Stimulated activated CD4-positive, alpha-beta T cell treated with anti-CD3 and anti-CD28 coated beads, Interleukin-12 subunit alpha, Interleukin-12 subunit beta, amount 100 ng/mL, for 24 hours (primary cell): Measurements from ENCODE around the gene HHIPL1.

Experiments
- DNase-seq, 2 experiments: peaks; one replicate each; pipeline ENCODE4 v3.0.0-alpha.2; 2020; ENCODE audit warnings: low read depth in 2 of 2

Gene HHIPL1

GRCh38 chr14:99675382-99675835, 30.5 kb downstream of the HHIPL1 start:
- no peak for DNase-seq

GRCh38 chr14:99675951-99676350, 31.0 kb downstream of the HHIPL1 start:
- no peak for DNase-seq

DNA sequence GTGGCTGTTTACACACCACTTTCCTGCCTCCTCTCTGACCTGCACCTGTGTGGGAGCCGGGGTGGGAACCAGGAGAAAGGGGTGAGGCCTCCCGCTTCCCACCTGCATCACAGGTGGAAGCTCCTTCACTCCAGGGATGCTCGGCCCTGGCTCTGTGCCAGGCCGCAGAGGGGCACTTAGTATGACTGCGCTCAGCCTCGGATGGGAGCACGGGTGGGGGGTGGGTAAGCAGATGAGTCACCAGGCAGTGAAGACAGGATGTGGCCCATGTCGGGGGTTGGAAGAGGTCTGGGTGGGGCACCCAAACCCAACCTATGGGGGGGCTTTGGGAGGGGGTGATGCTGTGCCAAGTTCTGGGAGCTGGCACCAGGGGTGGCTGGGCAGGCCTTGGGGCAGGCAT, 31.7 kb downstream of the HHIPL1 start:
- no peak for DNase-seq

DNA sequence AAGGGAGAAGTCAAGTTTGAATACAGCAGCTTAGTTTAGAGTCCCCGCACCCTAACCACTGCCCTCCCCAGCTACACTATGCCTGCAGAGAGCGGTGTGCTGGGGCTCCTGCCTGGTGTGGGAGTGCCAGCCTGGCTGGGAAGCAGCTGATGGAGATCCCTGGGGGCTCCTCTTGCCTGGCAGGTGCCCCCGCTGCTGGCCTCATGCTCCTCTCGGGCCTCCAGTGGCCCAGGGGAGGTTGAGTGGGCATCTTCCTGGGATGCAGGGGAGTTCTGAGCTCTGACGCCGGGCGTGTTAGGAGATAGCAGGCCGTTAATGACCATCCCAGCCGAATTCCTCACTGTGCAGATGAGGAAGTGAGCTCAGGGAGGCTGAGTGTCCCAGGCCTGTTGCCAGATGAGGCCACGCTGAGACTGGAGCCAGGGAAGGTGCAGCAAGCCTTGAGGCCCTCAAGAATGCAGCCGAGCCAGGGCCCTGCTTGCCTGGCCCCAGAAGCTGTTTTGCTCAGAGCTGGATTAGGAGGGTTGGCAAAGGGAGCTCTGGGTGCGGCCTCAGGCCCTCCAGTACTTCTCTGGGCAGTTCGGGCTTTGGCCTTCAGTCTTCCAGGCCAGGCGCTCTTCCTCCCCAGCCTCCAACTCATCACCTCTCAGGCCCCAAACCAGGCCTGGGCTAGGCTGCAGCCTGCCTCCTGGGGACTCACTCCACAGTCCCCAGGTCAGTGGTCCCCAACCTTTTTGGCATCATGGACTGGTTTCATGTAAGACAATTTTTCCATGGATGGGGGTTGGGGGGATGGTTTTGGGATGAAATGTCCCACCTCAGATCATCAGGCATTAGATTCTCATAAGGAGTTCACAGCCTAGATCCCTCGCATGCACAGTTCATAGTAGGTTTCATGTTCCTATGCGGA, 32.6 kb downstream of the HHIPL1 start:
- DNase-seq, result no peak

GRCh38 chr14:99678198-99678597, 33.3 kb downstream of the HHIPL1 start:
- no peak for DNase-seq

- DNase-seq, result no peak
Observed at GRCh38 chr14:99679111-99679510, 34.2 kb downstream of the HHIPL1 start.

DNA sequence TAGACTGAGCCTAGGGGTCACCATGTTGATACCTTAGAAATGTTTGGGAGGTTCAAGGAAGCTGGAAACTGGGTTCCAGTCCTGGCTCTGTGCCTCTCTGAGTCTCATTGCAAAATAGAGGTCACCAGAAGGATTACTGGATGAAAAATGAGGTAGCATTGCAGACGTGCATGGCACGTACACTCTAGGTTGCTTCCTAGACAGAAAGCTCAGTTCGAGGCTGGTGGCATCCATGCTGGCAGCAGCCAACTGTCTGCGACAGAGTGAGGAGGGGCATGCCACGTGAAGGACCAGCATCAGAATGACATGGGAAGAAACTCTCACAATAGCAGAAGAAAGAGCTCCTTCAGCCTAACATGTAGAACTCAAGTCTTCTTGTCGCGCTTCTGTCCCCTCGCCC, 34.6 kb downstream of the HHIPL1 start:
- DNase-seq, result no peak

GRCh38 chr14:99679996-99680395, 35.1 kb downstream of the HHIPL1 start:
- DNase-seq, result no peak

GRCh38 chr14:99681101-99681831, 36.3 kb downstream of the HHIPL1 start:
- no peak for DNase-seq

DNA sequence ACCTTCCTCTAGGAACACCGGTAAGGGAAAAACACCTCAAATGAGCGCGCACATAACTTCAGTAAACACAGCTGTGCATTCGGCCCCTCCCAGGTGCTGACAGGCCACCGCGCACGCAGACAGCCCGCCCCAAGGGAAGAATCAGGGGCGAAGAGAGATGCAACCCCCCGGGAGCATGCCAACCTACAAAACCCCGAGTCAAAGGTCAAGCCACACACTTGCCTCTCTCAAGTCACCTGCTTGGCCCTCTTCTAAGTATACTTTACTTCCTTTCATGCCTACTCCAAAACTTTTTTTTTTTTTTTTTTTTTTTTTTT, 36.9 kb downstream of the HHIPL1 start:
- DNase-seq, result no peak

DNA sequence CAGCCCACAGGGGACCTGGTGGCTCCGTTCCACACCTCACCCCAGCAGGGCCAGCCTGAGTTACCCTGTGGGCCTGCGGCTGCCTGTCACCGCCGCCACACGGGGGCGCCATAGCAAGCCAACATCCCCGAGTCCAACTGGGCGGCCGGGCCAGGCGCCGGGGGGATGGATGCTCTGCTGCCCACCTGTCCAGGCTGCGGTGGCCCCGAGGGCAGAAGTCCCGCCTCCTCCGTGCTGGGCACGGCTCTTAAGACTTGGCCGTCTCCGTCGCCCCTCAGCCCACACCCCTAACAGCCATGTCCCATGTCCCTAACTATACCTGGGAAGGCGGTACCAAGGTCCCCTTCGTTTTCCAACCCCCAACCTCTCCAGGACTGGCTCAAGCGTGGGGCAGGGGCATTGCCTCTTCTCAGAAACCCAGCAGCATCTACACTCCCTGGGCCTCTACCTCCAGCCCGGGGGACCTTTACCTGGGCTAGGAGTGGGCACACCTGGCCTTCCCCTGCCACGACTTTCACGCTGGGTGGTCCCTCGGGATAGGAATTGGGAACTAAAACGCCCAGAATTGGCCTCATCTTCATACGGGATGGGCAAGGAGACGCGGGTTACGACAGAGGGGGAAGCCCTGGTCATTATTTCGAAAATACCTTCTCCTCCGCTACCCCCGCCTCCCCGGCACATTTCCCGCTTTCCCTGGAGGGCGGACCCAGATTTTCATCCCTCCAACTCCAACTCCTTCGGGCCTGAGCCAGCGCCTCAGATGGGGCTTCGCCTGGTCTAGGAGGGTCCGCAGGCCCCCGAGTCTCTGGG, 38.1 kb downstream of the HHIPL1 start:
- DNase-seq, result peak; percentile 60 to 79

DNA sequence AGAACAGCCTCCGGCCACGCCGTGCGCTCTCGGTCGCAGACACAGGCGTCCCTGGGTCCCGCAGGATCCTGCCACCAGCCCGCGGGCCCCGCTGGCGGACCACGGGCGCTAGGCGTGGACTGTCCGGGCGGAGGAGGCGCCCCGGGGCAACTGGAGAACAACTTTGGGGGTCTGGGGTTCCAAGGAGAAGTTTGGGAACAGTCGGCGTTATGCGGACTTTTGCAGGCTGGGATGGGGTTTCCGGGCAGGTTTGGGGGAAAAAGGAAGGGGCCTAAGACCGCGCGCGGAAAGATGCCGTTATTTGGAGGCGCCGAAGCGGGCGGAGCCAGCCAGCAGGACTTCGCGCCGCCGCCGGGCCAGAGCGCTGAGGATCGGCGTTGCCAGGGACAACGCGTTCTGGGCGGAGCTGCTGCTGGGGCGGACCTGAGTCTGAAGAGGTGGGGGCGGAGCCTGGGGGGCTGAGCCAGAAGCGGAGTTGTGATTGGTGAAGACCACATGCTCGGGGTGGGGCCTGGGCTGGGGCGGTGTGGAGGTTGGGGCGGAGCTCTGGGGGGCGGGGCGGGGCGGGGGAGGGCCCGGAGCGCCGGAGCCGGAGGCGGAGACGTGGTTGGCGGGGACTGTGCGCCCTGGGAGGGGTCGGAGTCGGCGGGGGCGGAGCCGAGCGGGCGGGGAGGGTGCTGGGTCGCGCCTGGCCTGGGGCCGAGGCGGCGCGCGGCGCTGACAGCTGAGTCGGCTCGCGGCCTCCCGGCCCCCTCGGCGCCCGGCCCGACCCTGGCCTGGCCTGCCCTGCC, 38.9 kb downstream of the HHIPL1 start, which contains the start of gene CYP46A1:
CYP46A1 (plus strand) TSS at position 680 of the 791 bp plus-strand sequence. CDS start 120 bp downstream, outside the sequence.
- peak; percentile 99 for DNase-seq

GRCh38 chr14:99684410-99684934, 39.5 kb downstream of the HHIPL1 start:
- DNase-seq, result no peak

GRCh38 chr14:99685151-99685591, 40.2 kb downstream of the HHIPL1 start:
- DNase-seq, result no peak

- DNase-seq, result no peak
Observed at GRCh38 chr14:99685596-99685995, 40.7 kb downstream of the HHIPL1 start.

DNA sequence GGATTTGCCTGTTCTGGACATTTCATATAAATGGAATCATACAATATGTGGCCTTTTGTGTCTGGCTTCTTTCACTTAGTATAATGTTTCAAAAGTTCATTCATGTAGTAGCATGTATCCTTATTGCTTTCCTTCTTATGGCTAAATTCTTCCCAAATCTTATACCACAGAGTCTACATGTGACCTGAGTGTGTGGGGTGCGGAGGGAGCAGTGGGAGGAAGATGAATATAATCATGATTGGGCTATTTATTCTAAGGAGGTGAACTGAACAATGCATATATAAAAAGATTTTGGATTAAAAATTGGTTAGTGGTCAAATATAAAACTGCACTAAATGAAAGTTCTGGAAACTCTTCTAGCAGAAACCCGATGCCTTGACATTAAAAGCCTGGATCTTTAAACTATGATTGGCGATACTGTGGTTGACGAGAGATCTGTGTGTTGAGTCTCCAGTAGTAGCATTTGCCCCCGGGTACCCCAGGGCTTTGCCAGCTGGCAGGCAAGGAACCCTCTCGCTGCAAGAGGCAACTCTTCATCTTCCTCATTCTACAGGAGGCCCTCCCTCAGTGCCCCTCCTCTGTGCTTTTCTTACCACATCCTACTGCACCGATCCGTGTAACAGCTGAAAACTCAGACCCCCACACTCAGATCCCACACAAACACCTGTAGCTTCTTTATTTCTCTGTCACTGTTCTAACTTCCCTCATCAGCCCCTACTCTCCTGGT, 41.8 kb downstream of the HHIPL1 start:
- DNase-seq, result no peak

DNA sequence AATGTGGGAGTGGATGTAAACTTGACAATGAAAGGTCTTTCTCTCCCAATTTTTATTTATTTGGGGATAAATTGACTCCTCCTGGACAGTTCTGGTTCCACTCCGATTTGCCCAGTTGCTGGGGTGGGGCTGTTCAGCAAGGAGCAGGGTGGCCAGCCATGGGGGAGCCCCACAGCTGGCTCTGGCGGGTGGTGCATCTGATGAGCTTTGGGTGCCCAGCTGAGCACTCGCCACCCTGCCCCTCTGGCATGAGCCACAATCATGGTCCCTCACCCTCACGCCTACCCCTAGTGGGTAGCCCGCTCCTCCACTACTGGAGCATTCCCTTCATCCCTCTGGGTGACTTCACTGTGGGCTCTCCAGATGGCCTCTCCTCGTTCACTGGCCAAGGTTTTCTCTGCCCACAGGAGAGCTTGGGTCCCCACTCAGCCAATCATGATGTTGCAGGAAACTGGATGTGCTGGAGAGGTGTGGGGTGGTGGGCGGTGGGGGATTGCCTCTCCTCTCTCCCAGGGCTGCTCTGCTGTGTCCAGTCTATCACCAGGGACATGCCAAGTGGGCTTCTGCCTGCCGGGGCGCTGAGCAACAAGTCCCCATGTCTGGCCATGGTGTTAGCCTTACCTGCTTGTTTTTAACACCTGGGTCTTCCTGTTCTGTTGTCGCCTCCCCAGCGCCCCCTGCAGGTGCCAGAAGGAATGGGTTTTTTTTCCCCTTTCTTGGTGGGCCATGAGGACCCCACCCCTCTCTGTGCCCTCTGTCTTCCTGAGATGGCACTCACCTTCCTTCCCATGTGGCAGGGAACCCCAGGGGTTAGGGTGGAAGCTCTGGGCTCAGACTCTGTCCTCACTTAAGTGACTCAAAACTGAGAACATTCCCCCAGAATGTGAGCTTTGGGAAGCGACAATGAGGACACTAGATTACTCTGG, 42.6 kb downstream of the HHIPL1 start:
- DNase-seq, result peak in 1 of 2 experiments; percentile 13

DNA sequence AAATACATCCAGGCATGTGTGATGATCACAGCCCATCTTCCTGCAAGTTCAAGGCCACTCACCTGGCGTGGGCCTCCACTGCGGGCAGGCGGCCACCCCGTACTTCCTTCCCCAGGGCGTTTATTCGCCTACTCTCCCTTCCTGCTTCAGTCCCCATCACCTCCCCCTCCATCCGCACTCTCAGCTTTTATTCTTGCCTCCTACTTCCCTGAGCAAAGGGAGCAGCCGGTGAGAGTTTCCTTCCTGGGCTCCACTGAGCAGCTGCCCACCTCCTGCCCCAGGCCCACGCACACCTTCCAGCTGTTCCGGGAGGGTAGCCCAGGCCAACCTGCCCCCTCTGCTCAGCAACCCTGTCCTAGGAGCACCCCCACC, 43.3 kb downstream of the HHIPL1 start:
- no peak for DNase-seq

DNA sequence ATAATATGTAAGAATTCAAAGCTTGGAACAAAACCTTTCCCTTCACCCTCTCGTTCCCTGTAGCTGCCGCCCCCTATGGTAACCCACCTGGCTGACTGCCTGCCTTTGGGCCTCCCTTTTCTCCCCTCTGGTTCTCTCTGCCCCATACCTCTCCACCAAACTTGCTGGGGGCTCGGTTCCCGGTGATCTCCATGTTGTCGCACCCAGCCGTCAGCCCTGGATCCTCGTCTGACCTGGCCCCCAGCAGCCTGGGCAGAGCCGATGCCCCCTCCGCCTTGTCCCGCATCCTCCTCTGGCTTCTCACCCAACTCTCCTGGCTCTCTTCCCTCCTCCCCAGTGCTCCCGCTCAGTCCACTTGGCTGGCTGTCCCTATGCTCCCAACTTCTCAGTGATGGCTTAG, 43.7 kb downstream of the HHIPL1 start:
- no peak for DNase-seq
